ENCODE results near the gene DGKI.

Gene DGKI

GRCh38 chr7:137681657-137682562, 164.9 kb downstream of the DGKI start:
- DNase-seq: no peak

DNA sequence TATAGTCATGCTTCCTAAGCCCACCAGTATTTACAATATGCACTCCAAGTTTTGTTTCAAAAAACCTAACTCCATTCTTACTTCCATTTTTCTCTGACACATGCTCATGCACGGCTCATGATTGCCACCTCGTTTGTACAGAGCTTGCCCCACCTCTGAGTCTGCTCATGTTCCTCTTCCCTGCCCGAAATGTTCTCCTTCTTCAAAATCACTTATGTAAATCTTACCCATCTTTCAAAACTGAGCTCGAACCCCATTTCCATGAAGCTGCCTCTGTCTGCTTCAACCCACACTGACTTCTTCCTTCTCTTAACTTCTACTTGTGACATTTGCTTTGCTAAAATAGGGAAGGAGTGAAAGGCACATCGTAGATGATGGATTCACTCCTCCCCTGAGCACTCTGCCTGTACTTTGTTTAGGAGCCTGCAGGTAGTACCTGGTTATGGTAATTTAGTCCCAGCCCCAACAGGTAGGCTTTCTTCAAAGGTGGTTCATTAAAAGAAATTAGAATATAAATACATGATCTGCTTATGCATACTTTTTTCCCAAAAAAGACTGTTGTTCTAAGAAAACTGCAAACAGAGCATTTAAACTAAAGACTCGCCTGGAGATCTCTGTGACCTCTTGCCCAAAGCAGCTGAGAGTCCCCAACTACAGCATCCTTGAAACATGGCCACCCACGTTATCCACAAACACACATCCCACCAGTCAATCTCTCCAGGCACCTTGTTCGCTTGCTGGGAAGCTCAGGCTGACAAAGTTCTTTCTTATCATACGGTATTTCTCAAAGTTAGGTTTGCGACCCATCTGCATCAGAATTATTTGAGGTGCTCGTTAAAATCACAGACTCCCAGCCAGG, 172.0 kb downstream of the DGKI start:
- DNase-seq: no peak

- DNase-seq: no peak
These were observed 172.7 kb downstream of the DGKI start for GRCh38 chr7:137674048-137674447.

DNA sequence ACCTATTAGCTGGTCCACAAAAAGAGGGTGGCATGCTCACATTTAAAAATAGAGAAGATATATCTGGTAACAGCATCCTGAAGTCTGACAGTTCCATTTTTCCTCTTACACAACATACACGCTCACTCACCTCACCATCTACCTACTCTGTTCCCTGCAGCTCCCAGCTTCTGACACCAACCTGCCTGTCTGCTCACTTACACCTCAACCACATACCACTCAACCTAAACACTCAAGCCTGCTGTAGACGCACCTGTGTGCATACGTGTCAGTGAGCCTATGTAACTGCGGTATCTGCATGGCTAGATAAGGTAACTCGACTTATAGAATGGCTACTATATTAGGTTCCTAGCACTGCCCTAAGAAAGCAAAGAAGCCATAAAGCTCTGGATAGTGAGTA, 174.9 kb downstream of the DGKI start:
- no peak for DNase-seq

DNA sequence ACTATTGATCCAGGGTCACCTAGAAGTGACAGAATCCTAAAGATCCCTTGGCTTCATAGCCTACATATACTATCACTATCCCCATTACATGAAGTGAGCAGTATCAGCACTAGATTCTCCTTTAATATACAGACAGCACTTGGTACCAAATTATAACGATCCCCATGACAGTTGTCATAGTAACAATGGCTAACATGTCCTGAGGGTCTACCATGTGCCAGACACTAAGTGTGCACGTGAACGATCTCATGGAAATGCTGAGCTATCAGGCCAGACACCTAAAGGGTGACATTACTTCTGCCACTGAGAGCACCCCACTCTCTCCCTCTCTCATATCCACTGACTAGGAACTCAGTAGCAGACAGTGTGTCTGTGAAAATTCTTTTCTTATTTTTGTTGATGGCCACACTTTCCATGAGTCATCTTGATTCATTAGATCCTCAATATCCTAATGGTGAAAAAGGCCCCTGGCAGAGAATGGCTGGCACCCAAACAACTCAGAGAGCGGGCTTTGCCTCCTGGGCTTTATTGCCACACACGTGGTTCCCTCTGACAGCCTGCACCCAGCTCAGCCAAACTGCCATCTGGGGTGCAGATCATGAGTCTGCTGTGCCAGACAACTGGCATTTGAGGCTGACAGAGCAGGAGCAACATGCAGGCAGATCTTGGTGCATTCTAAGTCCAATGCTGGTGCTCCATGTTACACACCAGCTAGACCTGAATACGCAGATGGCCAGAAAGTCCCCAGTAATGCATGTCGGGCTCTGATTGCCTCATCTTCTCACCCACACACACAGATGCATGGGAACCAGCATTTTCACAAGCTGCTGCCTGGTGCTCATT, 176.3 kb downstream of the DGKI start:
- DNase-seq: no peak

GRCh38 chr7:137669706-137670105, 177.1 kb downstream of the DGKI start:
- DNase-seq: no peak

DNA sequence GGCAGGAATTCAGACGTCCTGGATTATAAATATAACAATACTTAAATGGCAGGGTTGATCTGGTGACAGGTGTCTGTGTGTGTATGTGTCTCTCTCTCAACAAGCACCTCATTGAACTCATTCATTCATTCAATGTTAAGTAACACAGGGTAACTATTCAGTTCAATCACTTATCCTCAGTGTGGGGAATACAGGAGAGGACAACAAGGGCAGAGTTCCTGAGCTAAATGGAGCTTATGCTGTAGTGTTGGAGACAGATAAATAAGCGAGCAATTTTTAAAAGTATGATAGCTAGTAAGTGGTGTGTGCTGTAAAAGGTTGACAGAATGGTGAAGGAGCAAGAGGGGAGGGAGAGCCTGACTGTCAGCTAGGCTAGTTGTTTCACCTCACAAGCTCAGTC, 178.4 kb downstream of the DGKI start:
- no peak for DNase-seq

DNA sequence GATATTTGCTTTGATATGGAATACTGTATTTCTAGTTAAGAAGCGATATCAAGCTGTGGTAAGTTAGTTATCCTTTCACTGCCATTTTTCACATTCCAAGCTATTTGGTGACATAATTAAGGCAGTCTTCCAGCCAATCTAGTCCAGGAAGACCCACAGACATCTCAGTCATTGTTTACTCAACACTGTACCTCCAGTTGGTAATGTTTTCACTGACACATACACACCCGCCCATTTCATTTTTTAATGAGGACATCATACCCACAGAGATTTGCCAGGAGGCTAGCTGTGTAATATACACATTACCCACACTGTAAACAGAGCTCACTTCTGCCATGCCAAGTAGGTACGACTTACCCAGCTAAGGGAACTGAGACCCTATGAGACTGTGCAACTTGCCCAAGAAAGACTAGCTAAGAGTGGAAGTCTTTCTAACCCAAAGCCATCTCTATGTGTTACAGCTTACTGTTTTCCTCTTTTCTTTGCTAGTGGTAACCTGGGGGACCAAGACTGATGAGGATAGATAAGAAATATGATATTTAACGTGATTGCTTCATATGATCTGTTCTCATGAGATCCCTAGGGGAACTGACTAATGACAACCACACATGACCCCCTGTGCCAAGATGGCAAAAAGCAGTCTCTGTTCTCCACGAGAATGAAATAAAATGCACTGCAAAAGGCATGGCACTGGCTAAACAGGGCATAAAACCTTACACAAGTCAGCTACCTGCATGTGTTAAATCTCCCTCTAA, 179.0 kb downstream of the DGKI start:
- DNase-seq: no peak

GRCh38 chr7:137664846-137665245, 181.9 kb downstream of the DGKI start:
- DNase-seq: no peak

GRCh38 chr7:137661634-137662033, 185.1 kb downstream of the DGKI start:
- no peak for DNase-seq

- DNase-seq: no peak
These were observed 188.4 kb downstream of the DGKI start for GRCh38 chr7:137658190-137658900.

GRCh38 chr7:137657476-137658189, 189.1 kb downstream of the DGKI start:
- no peak for DNase-seq

- DNase-seq: no peak
These were observed 189.9 kb downstream of the DGKI start for GRCh38 chr7:137656850-137657232.

DNA sequence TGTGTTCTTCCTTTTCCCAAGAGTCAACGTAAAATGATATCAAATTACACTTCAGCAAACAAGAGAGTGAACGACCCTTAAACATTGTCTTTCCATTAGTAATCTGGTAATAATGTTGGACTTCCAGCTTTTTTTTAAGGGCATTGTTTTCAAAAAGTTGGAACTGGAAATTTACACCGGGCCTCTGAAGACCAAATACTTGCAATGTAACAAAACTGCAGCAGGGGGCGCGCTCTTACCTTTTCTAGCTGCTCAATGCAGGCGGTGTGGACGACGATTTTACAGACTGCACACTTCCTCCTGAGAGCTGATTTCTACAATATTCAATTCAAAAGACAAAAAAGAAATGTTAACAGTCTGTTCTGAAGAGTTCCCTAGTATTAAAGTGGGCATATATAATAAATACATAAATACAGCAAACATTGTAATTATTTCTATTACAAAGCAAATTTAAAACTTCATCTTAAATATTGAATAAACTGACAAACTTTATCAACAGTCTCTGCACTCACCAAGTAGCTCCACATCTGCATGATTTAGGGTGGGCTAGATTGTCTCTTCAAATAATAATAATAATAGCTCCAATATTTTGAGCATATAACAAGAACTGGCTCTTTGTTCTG, 190.4 kb downstream of the DGKI start:
- DNase-seq: peak; percentile 30

DNA sequence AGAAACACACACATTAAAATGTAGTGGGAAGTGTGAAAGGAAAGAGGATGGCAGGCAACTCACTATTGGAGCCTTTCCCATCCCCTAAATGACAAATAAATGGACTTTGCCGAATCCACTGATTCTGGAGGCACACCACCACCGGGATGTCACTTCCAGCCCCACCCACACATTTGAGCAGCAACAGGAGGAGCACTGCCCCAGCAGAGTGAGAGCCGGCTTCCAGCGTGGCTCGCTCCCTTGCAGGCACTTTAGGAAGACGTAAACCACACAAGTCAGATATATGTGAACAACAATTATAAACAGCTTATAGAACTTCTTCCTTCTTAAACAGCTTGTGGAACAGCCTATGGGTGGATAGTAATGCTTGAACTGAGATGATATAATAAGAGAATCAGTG, 191.0 kb downstream of the DGKI start:
- DNase-seq: no peak

DNA sequence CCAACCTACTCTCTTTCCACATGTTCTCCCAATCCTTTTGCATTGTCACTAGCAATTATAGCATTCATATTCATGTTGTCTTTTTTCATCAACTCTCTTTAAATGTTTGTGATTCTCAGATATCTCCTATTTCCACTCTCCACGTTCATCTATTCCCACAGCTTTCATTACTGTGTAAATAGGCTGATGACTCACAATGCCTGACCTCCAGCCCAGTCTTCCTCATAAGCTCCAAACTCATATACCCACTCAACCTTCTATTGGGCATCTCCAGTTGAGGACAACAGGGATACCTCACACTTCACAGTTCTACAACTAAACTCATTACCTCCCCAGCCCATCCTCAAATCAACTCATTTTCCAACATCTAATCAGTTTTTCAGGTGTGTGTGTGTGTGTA, 194.1 kb downstream of the DGKI start:
- DNase-seq: no peak

GRCh38 chr7:137647905-137648565, 198.7 kb downstream of the DGKI start:
- DNase-seq: no peak

DNA sequence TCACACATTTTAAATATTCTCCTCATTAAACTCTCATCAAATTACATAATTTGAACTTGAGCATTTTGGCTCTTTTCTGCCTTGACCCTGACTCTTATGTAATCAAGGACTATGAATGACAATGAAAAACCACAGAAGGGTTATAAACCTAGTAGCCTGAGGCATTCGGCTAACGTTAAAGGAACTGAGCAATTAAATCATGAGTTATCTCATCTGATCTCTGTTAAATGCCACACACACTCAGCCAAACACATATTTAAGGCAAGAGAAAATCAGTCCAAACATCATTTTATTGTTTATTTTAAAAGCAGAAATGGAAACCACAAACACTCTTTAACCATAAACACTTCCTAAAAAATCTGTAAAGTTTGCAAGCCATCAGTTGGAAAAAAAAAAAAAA, 204.3 kb downstream of the DGKI start:
- no peak for DNase-seq

- no peak for DNase-seq
These were observed 204.7 kb downstream of the DGKI start for GRCh38 chr7:137642031-137642430.

DNA sequence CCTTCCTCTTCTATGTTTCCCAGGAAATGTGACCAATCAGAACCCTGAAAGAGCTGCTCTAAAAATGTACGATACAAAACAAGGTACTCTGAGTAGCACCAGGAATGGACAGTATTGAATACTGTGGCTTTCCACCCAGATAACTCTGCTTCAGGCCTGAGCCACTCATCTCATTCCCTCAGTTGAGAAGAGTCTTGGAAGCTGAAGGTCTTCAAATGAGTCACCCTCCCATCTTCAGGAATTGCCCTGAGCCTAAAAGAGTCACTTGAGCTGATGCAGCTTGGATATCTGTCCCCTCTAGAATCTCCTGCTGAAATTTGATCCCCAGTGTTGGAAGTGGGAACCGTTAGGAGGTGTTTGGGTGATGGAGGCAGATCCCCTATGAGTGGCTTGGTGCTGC, 210.4 kb downstream of the DGKI start:
- DNase-seq: no peak
